ENCODE data around the gene CHN2. TPM values are rescaled to one million over a fixed set of nuclear protein-coding genes. Genes with fewer than 3 reads are reported as not detected.

CHN2 gene
- polyA plus RNA-seq, 1 donor from 2014 or later, result 136 TPM

DNA sequence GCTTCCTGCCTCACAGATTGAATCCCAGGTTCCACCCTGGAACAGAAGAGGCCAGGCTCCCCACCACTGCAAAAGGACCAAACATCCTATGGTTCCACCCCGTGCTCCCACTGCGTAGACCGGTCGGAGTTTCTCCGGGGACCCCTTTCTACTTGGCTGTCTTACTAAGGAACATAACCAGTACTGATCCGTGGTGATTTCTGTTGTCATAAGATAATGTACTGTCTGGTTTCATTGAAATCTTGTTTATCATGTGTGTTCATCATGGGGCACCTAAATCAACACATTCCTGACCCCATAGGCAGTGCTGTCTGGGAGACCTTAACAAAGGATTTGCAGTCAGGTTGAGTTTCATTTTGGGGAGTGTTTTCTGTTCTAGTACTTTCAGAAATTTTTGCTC lies 104.5 kb downstream of the CHN2 start:
- no peaks in the 10 kb centered on the region for H4K20me1 ChIP-seq (ENCODE audit: insufficient read depth)
- H3K27me3 ChIP-seq (ENCODE audit: insufficient read depth, low read depth, low read length), result no peaks in the 10 kb centered on the region
- H3K4me3 ChIP-seq (ENCODE audit: low read length), result no peak overlapping the region
- H3F3A ChIP-seq (ENCODE audit: insufficient read depth, low read length, poor library complexity, severe bottlenecking), result no peaks in the 10 kb centered on the region
- H3K9me2 ChIP-seq (ENCODE audit: insufficient read depth, low read length), result no peaks in the 10 kb centered on the region
- peaks cover 2% of the 10 kb centered on the region for H3K79me2 ChIP-seq (replicated peaks; ENCODE audit: insufficient read depth, low read length)
- TF ChIP-seq, protein P1, sequence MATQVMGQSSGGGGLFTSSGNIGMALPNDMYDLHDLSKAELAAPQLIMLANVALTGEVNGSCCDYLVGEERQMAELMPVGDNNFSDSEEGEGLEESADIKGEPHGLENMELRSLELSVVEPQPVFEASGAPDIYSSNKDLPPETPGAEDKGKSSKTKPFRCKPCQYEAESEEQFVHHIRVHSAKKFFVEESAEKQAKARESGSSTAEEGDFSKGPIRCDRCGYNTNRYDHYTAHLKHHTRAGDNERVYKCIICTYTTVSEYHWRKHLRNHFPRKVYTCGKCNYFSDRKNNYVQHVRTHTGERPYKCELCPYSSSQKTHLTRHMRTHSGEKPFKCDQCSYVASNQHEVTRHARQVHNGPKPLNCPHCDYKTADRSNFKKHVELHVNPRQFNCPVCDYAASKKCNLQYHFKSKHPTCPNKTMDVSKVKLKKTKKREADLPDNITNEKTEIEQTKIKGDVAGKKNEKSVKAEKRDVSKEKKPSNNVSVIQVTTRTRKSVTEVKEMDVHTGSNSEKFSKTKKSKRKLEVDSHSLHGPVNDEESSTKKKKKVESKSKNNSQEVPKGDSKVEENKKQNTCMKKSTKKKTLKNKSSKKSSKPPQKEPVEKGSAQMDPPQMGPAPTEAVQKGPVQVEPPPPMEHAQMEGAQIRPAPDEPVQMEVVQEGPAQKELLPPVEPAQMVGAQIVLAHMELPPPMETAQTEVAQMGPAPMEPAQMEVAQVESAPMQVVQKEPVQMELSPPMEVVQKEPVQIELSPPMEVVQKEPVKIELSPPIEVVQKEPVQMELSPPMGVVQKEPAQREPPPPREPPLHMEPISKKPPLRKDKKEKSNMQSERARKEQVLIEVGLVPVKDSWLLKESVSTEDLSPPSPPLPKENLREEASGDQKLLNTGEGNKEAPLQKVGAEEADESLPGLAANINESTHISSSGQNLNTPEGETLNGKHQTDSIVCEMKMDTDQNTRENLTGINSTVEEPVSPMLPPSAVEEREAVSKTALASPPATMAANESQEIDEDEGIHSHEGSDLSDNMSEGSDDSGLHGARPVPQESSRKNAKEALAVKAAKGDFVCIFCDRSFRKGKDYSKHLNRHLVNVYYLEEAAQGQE (IDR thresholded peaks at IDR 0.05; ENCODE audit: borderline replicate concordance), result no peak
- H3K27ac ChIP-seq (ENCODE audit: low read length), result no peak overlapping the region
- no peaks in the 10 kb centered on the region for H3K36me3 ChIP-seq (ENCODE audit: insufficient read depth, low read length)
- H3K4me2 ChIP-seq (ENCODE audit: low read length), result no peak overlapping the region
- H3K9ac ChIP-seq (ENCODE audit: low read length), result no peak overlapping the region
- H2AFZ ChIP-seq (ENCODE audit: low read depth, low read length), result no peak overlapping the region
- no peaks in the 10 kb centered on the region for H3K9me3 ChIP-seq (ENCODE audit: low read length)

DNA sequence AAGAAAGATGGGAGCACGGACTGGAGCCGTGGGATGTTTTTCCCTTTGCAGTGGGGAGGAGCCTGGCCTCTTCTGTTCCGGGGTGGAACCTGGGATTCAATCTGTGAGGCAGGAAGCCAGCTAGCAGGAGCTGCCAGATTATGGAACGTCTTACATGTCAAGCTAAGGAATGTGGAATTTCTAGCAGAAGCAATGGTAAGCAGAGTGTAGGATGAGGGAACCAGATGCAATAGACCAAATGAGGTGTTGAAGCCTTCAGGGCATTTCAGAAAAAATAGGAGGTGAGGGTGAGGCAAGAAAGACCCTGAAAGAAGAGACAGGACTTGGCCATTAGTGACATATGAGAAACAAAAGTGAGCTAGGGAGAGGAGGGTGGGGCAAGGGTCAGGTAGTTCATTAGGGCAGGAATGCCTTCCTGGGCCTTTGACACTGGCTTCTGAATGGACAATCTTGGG lies 105.5 kb downstream of the CHN2 start:
- no peaks in the 10 kb centered on the region for H4K20me1 ChIP-seq (ENCODE audit: insufficient read depth)
- TF ChIP-seq SMC3 (conservative IDR thresholded peaks at IDR 0.05; ENCODE audit: poor library complexity) (no peak), EP300 (conservative IDR thresholded peaks at IDR 0.05; ENCODE audit: poor library complexity, severe bottlenecking) (no peak), POLR2AphosphoS5 (IDR thresholded peaks at IDR 0.05) (no peak)
- TF ChIP-seq, protein P1 (IDR thresholded peaks at IDR 0.05; ENCODE audit: borderline replicate concordance), result no peak
- no peaks in the 10 kb centered on the region for H3K27me3 ChIP-seq (ENCODE audit: insufficient read depth, low read depth, low read length)
- H2AFZ ChIP-seq (ENCODE audit: low read depth, low read length), result no peak overlapping the region
- no peak overlapping the region for H3K27ac ChIP-seq (ENCODE audit: low read length)
- H3K9ac ChIP-seq (ENCODE audit: low read length), result no peak overlapping the region
- no peaks in the 10 kb centered on the region for H3F3A ChIP-seq (ENCODE audit: insufficient read depth, low read length, poor library complexity, severe bottlenecking)
- no peak overlapping the region for H3K4me2 ChIP-seq (ENCODE audit: low read length)
- H3K36me3 ChIP-seq (ENCODE audit: insufficient read depth, low read length), result no peaks in the 10 kb centered on the region
- H3K4me3 ChIP-seq (ENCODE audit: low read length), result no peak overlapping the region
- H3K9me3 ChIP-seq (ENCODE audit: low read length), result no peaks in the 10 kb centered on the region
- H3K9me2 ChIP-seq (ENCODE audit: insufficient read depth, low read length), result no peaks in the 10 kb centered on the region
- peaks cover 6% of the 10 kb centered on the region for H3K79me2 ChIP-seq (replicated peaks; ENCODE audit: insufficient read depth, low read length)

DNA sequence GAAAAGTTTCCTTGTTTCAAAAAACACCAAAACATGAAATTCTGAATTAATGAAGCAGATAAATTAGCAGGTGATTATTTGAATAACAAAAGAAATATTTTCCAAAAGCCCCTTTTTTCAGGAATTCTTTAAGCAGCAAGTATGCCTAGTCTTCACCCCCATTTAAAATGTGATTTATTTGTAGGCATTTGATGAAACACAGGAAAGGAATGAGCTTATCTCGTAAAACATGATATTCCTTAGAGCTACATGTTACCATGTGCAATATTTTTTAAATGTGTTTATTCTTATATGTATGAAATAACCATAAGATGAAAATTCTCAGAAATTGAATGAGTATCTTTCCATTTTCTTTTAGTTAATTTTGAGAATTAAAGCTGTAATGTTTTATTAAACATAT lies 106.1 kb downstream of the CHN2 start:
- Histone ChIP-seq H3K4me3 (ENCODE audit: low read length) (no peak overlapping the region), H3K27ac (ENCODE audit: low read length) (no peak overlapping the region), H3K9me3 (ENCODE audit: low read length) (no peaks in the 10 kb centered on the region), H3K36me3 (ENCODE audit: insufficient read depth, low read length) (no peaks in the 10 kb centered on the region), H3K27me3 (ENCODE audit: insufficient read depth, low read depth, low read length) (no peaks in the 10 kb centered on the region), H3K9me2 (ENCODE audit: insufficient read depth, low read length) (no peaks in the 10 kb centered on the region), H3F3A (ENCODE audit: insufficient read depth, low read length, poor library complexity, severe bottlenecking) (no peaks in the 10 kb centered on the region), H3K4me2 (ENCODE audit: low read length) (no peak overlapping the region), H3K9ac (ENCODE audit: low read length) (no peak overlapping the region), H2AFZ (ENCODE audit: low read depth, low read length) (no peak overlapping the region), H3K79me2 (replicated peaks; ENCODE audit: insufficient read depth, low read length) (peaks cover 6% of the 10 kb centered on the region), H4K20me1 (ENCODE audit: insufficient read depth) (no peaks in the 10 kb centered on the region)
- TF ChIP-seq RAD21 (conservative IDR thresholded peaks at IDR 0.05) (no peak), EZH2 (IDR thresholded peaks at IDR 0.05; ENCODE audit: borderline replicate concordance, insufficient read depth, low read length, poor library complexity, severe bottlenecking) (no peak), EP300 (conservative IDR thresholded peaks at IDR 0.05; ENCODE audit: poor library complexity, severe bottlenecking) (no peak), POLR2AphosphoS5 (IDR thresholded peaks at IDR 0.05) (no peak), SMC3 (conservative IDR thresholded peaks at IDR 0.05; ENCODE audit: poor library complexity) (no peak), TAF1 (IDR thresholded peaks at IDR 0.05; ENCODE audit: low read depth) (no peak)
- TF ChIP-seq, protein P1 (IDR thresholded peaks at IDR 0.05; ENCODE audit: borderline replicate concordance), result no peak
